NCI-H1048 (cell line): ENCODE results near the gene LIPT1.
"Not testable (repeated sequence)": the region's sequence is repeated elsewhere in the genome, so short reads cannot be mapped to it uniquely, and the experiment has no call there.

Source experiments
- DNase-seq: peaks from one replicate; lab custom pipeline; 2025; lab: John Stamatoyannopoulos, UW

LIPT1 gene

DNA sequence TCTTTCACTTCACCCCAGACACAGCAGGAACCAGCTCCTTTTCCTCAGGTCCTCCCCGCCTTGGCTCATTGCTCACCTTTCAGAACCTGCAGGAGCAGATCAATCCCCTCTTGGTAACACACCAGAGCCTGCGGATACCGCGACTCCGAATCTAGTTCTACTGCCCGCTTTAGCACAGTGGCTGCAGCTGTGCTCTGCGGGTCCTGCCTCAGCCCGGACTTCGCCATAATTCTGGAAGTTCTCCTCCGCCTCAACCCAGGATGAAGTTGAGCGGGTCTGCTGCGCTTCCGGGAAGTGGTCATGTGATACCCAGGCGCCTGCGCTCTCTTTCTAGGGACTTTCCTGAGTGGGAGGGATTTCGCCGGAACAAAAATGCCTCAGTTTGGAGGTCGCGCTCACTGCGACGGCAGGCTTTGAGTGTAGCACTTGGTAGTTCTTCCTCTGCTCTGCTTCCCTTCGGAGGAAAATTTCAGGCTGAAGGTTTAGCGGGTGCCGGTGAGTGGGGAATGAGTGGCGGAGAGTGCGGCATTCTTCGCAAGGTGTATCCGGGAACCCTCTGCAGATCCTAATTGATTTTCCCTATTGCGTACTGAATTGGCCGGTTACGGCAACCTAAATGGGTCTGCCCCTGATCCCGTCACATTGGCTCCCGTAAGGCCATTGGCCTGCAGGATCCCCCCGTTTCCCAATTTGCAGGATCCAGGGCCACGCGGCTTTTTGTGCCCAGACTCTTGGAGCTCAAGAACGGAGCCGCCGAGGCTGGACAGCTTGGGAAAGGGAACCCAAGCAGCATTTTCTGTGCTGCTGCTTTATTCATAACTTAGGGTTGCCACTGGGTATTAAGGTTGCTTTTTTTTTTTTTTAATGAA is 26.2 kb downstream of the LIPT1 start, which contains the start of the genes MITD1 and MRPL30:
Gene MITD1, minus strand, starts transcription at position 304 of the 869 bp plus-strand sequence. Its CDS starts 77 bp downstream, at position 227.
Gene MRPL30, plus strand, starts transcription at position 430 of the 869 bp plus-strand sequence. CDS start 5,020 bp downstream, outside the sequence.
- peak; percentile 89 for DNase-seq

- no peak for DNase-seq
Observed at GRCh38 chr2:99181624-99182000, 26.8 kb downstream of the LIPT1 start.

DNA sequence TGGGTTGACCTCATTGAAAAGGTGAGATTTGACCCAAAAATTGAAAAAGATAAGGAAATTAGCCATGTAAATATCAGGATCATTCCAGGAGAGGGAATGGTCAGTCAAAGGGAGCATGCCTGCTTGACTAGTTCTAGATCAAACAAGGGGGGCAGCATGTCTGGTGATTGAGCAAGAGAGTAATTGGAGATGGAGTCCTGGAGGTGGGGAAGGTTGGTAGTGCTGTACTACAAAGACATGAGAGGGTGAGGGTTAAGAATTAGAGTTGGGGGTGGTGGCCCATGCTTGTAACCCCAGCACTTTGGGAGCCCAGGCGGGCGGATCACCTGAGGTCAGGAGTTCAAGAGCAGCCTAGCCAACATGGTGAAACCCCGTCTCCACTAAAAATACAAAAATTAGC is 28.3 kb downstream of the LIPT1 start:
- DNase-seq, result no peak

DNA sequence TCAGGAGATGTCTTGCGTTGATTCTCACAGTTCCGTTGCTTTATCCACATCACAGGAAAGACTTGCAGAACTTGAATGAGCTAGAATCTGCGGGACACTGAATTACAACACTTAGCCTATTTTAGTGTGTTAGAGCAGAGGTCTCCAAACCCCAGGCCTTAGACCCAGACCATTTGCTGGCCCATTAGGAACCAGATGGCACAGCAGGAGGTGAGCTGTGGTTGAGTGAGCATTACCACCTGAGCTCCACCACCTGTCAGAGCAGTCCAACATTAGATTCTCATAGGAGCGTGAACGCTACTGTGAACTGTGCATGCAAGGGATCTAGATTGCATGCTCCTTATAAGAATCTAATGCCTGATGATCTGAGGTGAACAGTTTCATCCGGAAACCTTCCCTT is 30.0 kb downstream of the LIPT1 start:
- no peak for DNase-seq

- DNase-seq, result no peak
Observed at GRCh38 chr2:99187011-99187410, 32.2 kb downstream of the LIPT1 start.

GRCh38 chr2:99188357-99188756 is 33.6 kb downstream of the LIPT1 start:
- no peak for DNase-seq

DNA sequence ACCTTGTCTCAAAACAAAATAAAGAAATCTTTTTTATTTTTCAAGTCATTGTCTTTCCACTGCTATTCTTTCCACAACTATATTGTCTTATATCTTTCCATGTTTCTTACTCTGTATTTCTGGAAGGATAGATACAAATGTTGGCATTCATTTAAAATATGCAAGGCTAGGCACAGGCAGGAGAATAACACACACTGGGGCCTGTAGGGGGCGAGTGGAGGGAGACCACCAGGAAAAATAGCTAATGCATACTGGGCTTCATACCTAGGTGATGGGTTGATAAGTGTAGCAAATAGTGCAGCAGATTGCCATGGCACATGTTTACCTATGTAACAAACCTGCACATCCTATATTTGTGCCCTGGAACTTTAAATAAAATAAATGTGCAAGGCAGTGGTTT is 35.8 kb downstream of the LIPT1 start:
- DNase-seq, result no peak

GRCh38 chr2:99192364-99192763 is 37.6 kb downstream of the LIPT1 start:
- DNase-seq, result not testable (repeated sequence)

DNA sequence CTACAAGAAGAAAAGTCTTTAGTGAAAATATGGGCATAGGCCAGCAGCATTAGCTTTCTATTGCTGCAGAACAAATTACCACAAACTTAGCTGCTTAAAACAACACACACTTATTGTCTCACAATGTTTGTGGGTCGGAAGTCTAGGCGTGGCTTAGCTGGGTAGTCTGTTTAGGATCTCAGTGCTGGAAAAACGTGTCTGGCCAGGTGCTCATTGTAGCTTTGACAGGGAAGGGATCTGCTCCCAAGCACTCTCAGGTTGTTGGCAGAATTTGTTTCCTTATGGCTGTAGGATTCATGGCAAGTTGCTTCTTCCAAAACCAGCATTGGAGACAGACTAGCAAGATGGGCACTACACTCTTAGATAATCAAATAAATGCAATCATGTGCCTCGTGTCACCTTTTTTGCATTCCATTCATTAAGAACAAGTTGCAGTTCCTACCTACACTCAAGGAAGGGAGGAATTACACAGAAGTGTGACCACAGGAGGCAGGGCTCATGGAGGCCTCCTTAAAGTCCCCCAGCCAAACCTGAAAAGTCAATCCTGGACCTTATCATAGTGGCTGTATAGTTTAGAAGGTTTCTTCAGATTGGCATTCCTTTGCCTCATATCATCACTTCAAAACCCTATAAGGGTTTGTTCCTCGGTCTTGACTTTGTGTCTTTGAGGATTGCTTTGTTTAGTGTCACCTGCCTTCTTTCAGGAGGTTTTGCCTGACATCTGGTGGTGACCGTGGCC is 43.5 kb downstream of the LIPT1 start:
- no peak for DNase-seq

DNA sequence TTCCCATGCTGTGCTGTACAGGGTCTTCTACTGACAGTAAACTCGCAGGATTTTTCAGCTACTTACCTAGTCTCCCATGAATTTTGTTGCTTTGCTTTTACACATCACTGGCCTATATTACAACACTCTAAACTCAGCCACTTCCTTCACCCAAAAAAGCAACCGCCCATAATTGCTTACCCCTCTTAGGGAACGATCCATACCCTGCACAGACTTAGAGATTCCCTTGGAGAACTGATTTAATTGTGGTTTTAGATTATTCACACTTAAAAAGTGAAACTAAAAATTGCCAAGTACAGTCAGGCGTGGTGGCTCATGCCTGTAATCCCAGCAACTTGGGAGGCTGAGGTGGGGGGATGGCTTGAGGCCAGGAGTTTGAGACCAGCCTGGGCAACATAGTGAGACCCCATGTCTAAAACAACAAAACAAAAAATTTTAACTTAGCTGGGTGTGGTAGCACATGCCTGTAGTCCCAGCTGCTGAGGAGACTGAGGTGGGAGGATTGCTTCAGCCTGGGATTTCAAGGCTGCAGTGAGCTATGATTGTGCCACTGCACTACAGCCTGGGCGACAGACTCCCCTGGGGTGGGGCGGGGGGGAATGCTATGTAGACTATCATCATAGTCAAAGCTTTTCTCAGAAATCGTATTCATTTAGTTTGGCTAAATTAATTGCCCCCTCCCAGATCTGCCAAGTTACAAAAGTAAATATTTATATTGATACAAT is 45.5 kb downstream of the LIPT1 start:
- DNase-seq, result no peak

DNA sequence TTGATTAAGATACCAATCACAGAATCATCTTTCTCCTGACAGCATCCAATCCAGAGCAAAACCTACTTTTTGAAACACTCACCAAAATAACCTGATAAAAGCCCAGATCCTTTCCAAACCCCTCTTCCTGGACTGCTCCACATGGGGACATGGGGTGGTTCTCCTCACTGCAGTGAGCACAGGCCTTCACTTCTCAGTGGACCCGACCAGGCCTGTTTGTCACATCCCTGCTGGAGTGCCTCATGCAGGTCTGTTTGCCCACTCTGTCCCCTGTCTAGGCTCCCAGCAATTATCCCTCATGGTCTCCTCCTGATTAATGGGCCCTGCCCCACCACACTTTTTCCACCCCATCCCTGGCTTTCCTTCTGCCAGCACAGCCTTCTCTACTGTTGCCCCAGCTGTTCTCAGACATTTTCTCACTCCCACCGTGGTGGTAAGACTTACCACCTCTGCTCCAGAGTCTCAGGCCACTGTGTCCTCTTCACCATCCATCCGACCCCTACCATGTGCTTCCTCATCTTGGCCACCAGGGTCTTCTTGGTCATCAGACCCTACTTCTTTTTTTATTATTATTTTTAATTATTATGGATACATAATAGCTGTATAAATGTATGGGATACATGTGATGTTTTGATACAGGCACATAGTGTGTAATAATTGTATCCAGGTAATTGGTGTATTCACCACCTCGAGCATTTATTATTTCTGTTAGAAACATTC is 47.4 kb downstream of the LIPT1 start:
- no peak for DNase-seq

DNA sequence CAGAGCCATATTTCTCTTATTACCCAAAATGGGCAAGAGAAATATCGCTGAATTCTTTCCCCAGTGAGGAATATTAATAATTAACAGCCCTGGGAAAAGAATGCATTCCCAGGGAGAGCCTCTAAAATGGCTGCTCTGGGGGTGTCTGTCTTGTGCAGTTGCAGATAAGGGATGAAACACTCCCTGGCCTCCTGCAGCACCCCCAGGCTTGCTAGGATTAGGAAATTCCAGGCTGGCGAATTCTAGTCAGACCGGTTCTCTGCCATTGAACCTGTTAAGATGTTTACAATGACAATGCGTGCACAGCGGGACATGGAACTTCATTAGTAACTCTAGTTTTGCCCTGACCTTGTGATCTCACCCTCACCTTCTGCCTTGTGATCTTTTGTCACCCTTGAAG is 50.7 kb downstream of the LIPT1 start:
- DNase-seq, result no peak
